Activated CD4-positive, alpha-beta T cell treated with anti-CD3 and anti-CD28 coated beads for 36 hours (primary cell): ENCODE data around the gene NRXN3. TPM values are rescaled to one million over a fixed set of nuclear protein-coding genes. Genes with fewer than 3 reads are reported as not detected.

ENCODE experiments used
- ATAC-seq: fragments of 200-7000 bp; cut with Tn5 transposase; one replicate; pipeline ENCODE4 v1.10.0; 2021; ENCODE audit warnings: mild to moderate bottlenecking, moderate library complexity
- CTCF ChIA-PET: fragments of 350-600 bp; sonication (Branson Sonifier 250); formaldehyde crosslinking; loops from one replicate; lab custom pipeline; 2021; ENCODE audit warnings: antibody characterized with exemption; lab: Charles Lee
- POLR2A ChIA-PET: fragments of 350-600 bp; sonication (Branson Sonifier 250); formaldehyde crosslinking; loops from one replicate; lab custom pipeline; 2021; ENCODE audit warnings: antibody characterized with exemption, inconsistent platforms; lab: Charles Lee
- DNase-seq: peaks from one replicate; pipeline ENCODE4 v3.0.0-alpha.2; 2020
- H3K27ac Mint-ChIP-seq: one replicate; pipeline ENCODE4 v1.8.0; 2021; ENCODE audit warnings: mixed read lengths
- H3K27me3 Mint-ChIP-seq: one replicate; pipeline ENCODE4 v1.8.0; 2021; ENCODE audit warnings: mixed read lengths
- H3K36me3 Mint-ChIP-seq: one replicate; pipeline ENCODE4 v1.8.0; 2021; ENCODE audit warnings: low read depth, mixed read lengths
- H3K4me1 Mint-ChIP-seq: one replicate; pipeline ENCODE4 v1.8.0; 2021; ENCODE audit warnings: mixed read lengths
- H3K4me3 Mint-ChIP-seq: one replicate; pipeline ENCODE4 v1.8.0; 2021; ENCODE audit warnings: mild to moderate bottlenecking, moderate library complexity, mixed read lengths
- H3K9me3 Mint-ChIP-seq: one replicate; pipeline ENCODE4 v1.8.0; 2021; ENCODE audit warnings: low read depth, mixed read lengths
- intact Hi-C, 2 experiments: fragments of 100-400 bp; cut with DNase I in 1 of 2; cut with micrococcal nuclease in 1 of 2; formaldehyde crosslinking; loops; one replicate each; pipeline versions ENCODE4 v1.14.2 to v1.15.1; 2022 to 2024; cut with DNase I, micrococcal nuclease
- total RNA-seq, 2 experiments: library from RNA; stranded (reverse); gene quantifications; one replicate each; pipeline ENCODE4 v1.2.3, GENCODE V29; 2021

NRXN3 gene
- total RNA-seq, 2 experiments from 2014 or later = not detected

DNA sequence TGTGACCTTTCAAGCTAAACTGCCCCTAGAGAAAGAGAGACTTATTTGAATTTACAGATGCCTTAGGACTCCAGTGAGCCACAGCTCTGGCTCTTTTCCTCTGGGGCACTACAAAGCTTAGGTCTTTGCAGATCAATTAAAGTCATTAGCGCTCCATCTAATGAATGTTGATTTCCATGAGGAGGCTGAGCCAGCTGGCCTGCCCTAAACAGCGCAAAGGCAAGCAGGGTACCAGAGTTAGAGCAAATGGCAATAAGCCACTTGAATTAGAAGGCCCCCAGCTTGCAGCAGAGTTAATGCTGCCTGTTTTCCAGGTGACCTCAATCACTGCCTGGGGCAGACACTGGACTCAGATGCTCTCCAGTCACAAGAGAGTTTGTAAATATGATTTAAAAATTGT lies 1345.8 kb downstream of the NRXN3 start:
- Mint-ChIP-seq H3K27me3 (peaks cover 3% of the 10 kb centered on the region), H3K9me3 (no peaks in the 10 kb centered on the region), H3K4me1 (no peaks in the 10 kb centered on the region), H3K36me3 (no peaks in the 10 kb centered on the region), H3K4me3 (no peak overlapping the region), H3K27ac (no peak overlapping the region)
- DNase-seq (no peak), ATAC-seq (no peak)
- ChIA-PET POLR2A (no interaction called here), CTCF (interaction anchor here (0.6 kb wide), 1 partner anchor 9 kb away, joined by 3 read pairs; no protein-coding TSS in a partner anchor)
- intact Hi-C loops = no loop called here

DNA sequence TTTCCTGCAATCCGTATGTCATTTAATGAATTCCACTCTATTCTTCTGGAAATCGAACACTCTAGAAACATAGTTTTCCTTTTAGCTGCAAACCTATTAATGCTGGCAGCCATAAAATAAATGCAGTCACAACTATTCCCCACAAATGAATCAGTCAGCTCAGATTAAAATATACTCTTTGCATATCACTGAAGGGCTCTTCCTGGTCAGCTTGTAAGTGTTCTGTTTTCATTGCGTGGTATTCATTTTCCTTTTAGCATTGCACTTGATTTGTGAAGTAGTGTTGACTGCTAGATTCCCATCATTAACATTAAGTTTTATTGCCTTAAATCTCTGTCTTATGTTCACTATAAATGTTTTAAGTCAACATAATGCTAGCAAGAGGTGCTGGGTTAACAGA lies 1355.2 kb downstream of the NRXN3 start:
- POLR2A ChIA-PET = no interaction called here
- Mint-ChIP-seq H3K36me3 (no peaks in the 10 kb centered on the region), H3K27ac (no peak overlapping the region), H3K4me1 (no peaks in the 10 kb centered on the region), H3K9me3 (no peaks in the 10 kb centered on the region), H3K27me3 (peaks cover under 1% of the 10 kb centered on the region), H3K4me3 (no peak overlapping the region)
- DNase-seq (no peak), ATAC-seq (no peak)
- intact Hi-C loops = no loop called here
- CTCF ChIA-PET = no interaction called here

GRCh38 chr14:79528828-79529416 lies 1358.7 kb downstream of the NRXN3 start:
- Mint-ChIP-seq H3K4me1 (no peaks in the 10 kb centered on the region), H3K27ac (no peak overlapping the region), H3K36me3 (no peaks in the 10 kb centered on the region), H3K27me3 (no peaks in the 10 kb centered on the region), H3K4me3 (no peak overlapping the region), H3K9me3 (peaks cover 1% of the 10 kb centered on the region)
- intact Hi-C loops = no loop called here
- POLR2A ChIA-PET = no interaction called here
- no peak for DNase-seq
- no peak for ATAC-seq
- CTCF ChIA-PET = no interaction called here

- ATAC-seq (no peak), DNase-seq (no peak)
- CTCF ChIA-PET = no interaction called here
- Mint-ChIP-seq H3K4me3 (no peak overlapping the region), H3K27ac (no peak overlapping the region), H3K36me3 (no peaks in the 10 kb centered on the region), H3K9me3 (peaks cover 1% of the 10 kb centered on the region), H3K4me1 (no peaks in the 10 kb centered on the region), H3K27me3 (no peaks in the 10 kb centered on the region)
- intact Hi-C loops = no loop called here
- POLR2A ChIA-PET = no interaction called here
Observed at GRCh38 chr14:79530555-79530954, 1360.4 kb downstream of the NRXN3 start.

GRCh38 chr14:79534703-79535353 lies 1364.7 kb downstream of the NRXN3 start:
- CTCF ChIA-PET = interaction anchor here (0.6 to 1.4 kb wide), 2 partner anchors 10 to 23 kb away, joined by 4 read pairs; no protein-coding TSS in a partner anchor
- peaks cover 1% of the 10 kb centered on the region for H3K9me3 Mint-ChIP-seq
- intact Hi-C loops = no loop called here
- DNase-seq = no peak
- H3K4me1 Mint-ChIP-seq = no peaks in the 10 kb centered on the region
- H3K27me3 Mint-ChIP-seq = no peaks in the 10 kb centered on the region
- H3K27ac Mint-ChIP-seq = no peak overlapping the region
- POLR2A ChIA-PET = no interaction called here
- H3K4me3 Mint-ChIP-seq = no peak overlapping the region
- no peaks in the 10 kb centered on the region for H3K36me3 Mint-ChIP-seq
- no peak for ATAC-seq

GRCh38 chr14:79540394-79540793 lies 1370.2 kb downstream of the NRXN3 start:
- POLR2A ChIA-PET = no interaction called here
- no peaks in the 10 kb centered on the region for H3K27me3 Mint-ChIP-seq
- no peaks in the 10 kb centered on the region for H3K9me3 Mint-ChIP-seq
- H3K36me3 Mint-ChIP-seq = no peaks in the 10 kb centered on the region
- DNase-seq (no peak), ATAC-seq (no peak)
- intact Hi-C loops = no loop called here
- no peak overlapping the region for H3K4me3 Mint-ChIP-seq
- no peak overlapping the region for H3K27ac Mint-ChIP-seq
- CTCF ChIA-PET = no interaction called here
- H3K4me1 Mint-ChIP-seq = no peaks in the 10 kb centered on the region

DNA sequence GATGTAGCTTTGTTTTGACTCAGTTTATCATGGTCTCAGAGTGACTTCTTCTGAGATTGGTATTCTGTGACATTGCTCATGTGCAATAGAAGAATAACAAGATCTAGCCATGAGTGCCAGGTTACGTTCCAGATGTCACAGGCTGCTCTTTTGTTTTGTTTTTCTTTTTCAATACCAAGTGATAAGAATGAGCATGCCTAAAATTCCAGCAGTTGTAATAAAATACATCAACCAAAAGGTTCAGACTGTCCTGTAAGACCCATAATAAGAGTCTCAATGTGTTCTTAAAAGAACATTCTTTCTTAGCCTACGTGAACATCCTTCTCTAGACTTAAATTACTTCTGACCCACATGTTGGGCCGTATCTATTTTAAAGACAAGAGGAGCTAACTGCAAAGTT lies 1371.9 kb downstream of the NRXN3 start:
- no peaks in the 10 kb centered on the region for H3K4me1 Mint-ChIP-seq
- H3K27me3 Mint-ChIP-seq = no peaks in the 10 kb centered on the region
- DNase-seq (no peak), ATAC-seq (no peak)
- H3K27ac Mint-ChIP-seq = no peak overlapping the region
- CTCF ChIA-PET = interaction anchor here (1.0 kb wide), 1 partner anchor 10 kb away, joined by 3 read pairs; no protein-coding TSS in a partner anchor
- POLR2A ChIA-PET = no interaction called here
- H3K4me3 Mint-ChIP-seq = no peak overlapping the region
- H3K9me3 Mint-ChIP-seq = no peaks in the 10 kb centered on the region
- intact Hi-C loops = no loop called here
- no peaks in the 10 kb centered on the region for H3K36me3 Mint-ChIP-seq

DNA sequence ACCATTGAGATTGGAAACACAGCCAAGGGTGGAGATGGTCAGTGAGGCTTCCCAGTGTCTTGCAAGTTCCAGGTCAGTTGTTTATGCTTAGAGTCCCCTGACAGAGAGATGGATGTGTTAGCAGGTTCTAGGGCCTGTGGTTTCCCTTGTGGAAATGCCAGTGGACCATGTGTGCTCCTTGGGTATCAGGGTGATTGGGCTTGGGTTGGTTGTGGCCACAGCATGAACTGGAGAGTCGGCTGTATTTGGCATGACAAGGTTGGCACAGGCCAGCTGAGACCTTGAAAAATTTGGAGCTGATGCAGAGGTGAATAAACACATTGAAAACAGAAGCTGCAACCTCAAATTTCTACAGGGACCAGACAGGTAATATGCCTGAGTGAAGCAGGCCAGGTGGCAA lies 1373.2 kb downstream of the NRXN3 start:
- no peaks in the 10 kb centered on the region for H3K27me3 Mint-ChIP-seq
- no peak overlapping the region for H3K4me3 Mint-ChIP-seq
- intact Hi-C loops = no loop called here
- CTCF ChIA-PET = no interaction called here
- no peaks in the 10 kb centered on the region for H3K36me3 Mint-ChIP-seq
- no peaks in the 10 kb centered on the region for H3K4me1 Mint-ChIP-seq
- H3K27ac Mint-ChIP-seq = no peak overlapping the region
- no peaks in the 10 kb centered on the region for H3K9me3 Mint-ChIP-seq
- ATAC-seq (no peak), DNase-seq (no peak)
- POLR2A ChIA-PET = no interaction called here

DNA sequence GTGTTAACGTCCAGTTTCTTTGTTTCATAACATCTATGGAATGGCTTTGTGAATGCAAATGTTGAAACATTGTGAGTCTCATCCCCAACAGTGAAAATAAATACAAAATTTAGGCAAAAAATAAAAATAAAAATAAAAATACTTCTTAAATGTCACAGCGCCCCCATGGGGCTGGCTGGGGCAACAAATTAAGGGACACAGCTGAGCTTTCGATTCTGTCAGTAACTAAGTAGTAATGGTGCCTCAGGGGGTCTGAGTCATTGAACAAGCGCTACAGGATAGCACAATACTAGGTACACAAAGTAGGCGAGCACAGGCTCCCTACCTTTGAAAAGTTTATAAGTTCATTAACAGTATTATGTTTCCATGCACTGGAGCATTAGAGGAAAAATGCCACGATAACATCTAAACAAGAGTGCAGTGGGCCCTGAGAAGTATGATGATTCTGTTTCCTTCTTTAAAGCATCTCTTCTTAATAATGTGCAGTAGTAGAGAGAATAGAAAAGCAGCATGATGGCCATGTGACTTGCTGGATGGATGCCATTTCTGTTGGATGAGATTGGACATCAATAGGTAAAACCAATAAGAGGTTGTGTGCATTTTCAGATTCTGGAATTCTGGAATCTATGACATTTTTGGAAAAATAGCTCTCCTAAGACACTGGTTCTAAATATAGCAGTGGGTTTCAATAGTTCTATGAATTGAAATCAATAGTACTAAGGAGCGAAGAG lies 1374.0 kb downstream of the NRXN3 start:
- no peaks in the 10 kb centered on the region for H3K4me1 Mint-ChIP-seq
- ChIA-PET POLR2A (no interaction called here), CTCF (interaction anchor here (0.8 kb wide), 1 partner anchor 10 kb away, joined by 4 read pairs; no protein-coding TSS in a partner anchor)
- no peaks in the 10 kb centered on the region for H3K27me3 Mint-ChIP-seq
- no peak for ATAC-seq
- H3K4me3 Mint-ChIP-seq = no peak overlapping the region
- DNase-seq = no peak
- no peak overlapping the region for H3K27ac Mint-ChIP-seq
- H3K36me3 Mint-ChIP-seq = no peaks in the 10 kb centered on the region
- H3K9me3 Mint-ChIP-seq = no peaks in the 10 kb centered on the region
- intact Hi-C loops = no loop called here

- H3K9me3 Mint-ChIP-seq = no peaks in the 10 kb centered on the region
- no peaks in the 10 kb centered on the region for H3K36me3 Mint-ChIP-seq
- no peaks in the 10 kb centered on the region for H3K27me3 Mint-ChIP-seq
- intact Hi-C loops = no loop called here
- no peaks in the 10 kb centered on the region for H3K4me1 Mint-ChIP-seq
- no peak for ATAC-seq
- no peak for DNase-seq
- ChIA-PET CTCF (interaction anchor here (0.8 kb wide), 1 partner anchor 10 kb away, joined by 4 read pairs; no protein-coding TSS in a partner anchor), POLR2A (no interaction called here)
- H3K4me3 Mint-ChIP-seq = no peak overlapping the region
- H3K27ac Mint-ChIP-seq = no peak overlapping the region
Observed at GRCh38 chr14:79544698-79545070, 1374.5 kb downstream of the NRXN3 start.

- peaks cover 2% of the 10 kb centered on the region for H3K9me3 Mint-ChIP-seq
- ATAC-seq = no peak
- ChIA-PET POLR2A (no interaction called here), CTCF (no interaction called here)
- H3K27me3 Mint-ChIP-seq = no peaks in the 10 kb centered on the region
- intact Hi-C loops = no loop called here
- no peaks in the 10 kb centered on the region for H3K36me3 Mint-ChIP-seq
- no peaks in the 10 kb centered on the region for H3K4me1 Mint-ChIP-seq
- no peak overlapping the region for H3K4me3 Mint-ChIP-seq
- no peak for DNase-seq
- H3K27ac Mint-ChIP-seq = no peak overlapping the region
Observed at GRCh38 chr14:79548836-79549235, 1378.7 kb downstream of the NRXN3 start.

- CTCF ChIA-PET = no interaction called here
- peaks cover 2% of the 10 kb centered on the region for H3K9me3 Mint-ChIP-seq
- no peak overlapping the region for H3K27ac Mint-ChIP-seq
- H3K27me3 Mint-ChIP-seq = no peaks in the 10 kb centered on the region
- ATAC-seq (no peak), DNase-seq (no peak)
- no peaks in the 10 kb centered on the region for H3K4me1 Mint-ChIP-seq
- intact Hi-C loops = no loop called here
- no peak overlapping the region for H3K4me3 Mint-ChIP-seq
- POLR2A ChIA-PET = no interaction called here
- no peaks in the 10 kb centered on the region for H3K36me3 Mint-ChIP-seq
Observed at GRCh38 chr14:79549515-79549914, 1379.3 kb downstream of the NRXN3 start.
